IPS-15b (cell line): ENCODE measurements around the gene OR8G1.

Experiments used
- H3K27me3 ChIP-seq: one replicate; pipeline ENCODE4 v1.6.1; 2013; ENCODE audit warnings: low read length; ENCODE audit not compliant: control insufficient read depth, insufficient read depth
- H3K36me3 ChIP-seq: one replicate; pipeline ENCODE4 v1.6.1; 2013; ENCODE audit warnings: low read length; ENCODE audit not compliant: control insufficient read depth, insufficient read depth
- H3K4me1 ChIP-seq: one replicate; pipeline ENCODE4 v1.6.1; 2013; ENCODE audit warnings: mild to moderate bottlenecking, low read length; ENCODE audit not compliant: control insufficient read depth, insufficient read depth
- H3K4me3 ChIP-seq: one replicate; pipeline ENCODE4 v1.5.1; 2013; ENCODE audit warnings: low read depth, low read length
- H3K9ac ChIP-seq: one replicate; pipeline ENCODE4 v1.6.1; 2013; ENCODE audit warnings: low read depth, mild to moderate bottlenecking, low read length
- H3K9me3 ChIP-seq: one replicate; pipeline ENCODE4 v1.6.1; 2013; ENCODE audit warnings: mild to moderate bottlenecking, low read length; ENCODE audit not compliant: control insufficient read depth, insufficient read depth

The OR8G1 gene, protein sequence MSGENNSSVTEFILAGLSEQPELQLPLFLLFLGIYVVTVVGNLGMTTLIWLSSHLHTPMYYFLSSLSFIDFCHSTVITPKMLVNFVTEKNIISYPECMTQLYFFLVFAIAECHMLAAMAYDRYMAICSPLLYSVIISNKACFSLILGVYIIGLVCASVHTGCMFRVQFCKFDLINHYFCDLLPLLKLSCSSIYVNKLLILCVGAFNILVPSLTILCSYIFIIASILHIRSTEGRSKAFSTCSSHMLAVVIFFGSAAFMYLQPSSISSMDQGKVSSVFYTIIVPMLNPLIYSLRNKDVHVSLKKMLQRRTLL

DNA sequence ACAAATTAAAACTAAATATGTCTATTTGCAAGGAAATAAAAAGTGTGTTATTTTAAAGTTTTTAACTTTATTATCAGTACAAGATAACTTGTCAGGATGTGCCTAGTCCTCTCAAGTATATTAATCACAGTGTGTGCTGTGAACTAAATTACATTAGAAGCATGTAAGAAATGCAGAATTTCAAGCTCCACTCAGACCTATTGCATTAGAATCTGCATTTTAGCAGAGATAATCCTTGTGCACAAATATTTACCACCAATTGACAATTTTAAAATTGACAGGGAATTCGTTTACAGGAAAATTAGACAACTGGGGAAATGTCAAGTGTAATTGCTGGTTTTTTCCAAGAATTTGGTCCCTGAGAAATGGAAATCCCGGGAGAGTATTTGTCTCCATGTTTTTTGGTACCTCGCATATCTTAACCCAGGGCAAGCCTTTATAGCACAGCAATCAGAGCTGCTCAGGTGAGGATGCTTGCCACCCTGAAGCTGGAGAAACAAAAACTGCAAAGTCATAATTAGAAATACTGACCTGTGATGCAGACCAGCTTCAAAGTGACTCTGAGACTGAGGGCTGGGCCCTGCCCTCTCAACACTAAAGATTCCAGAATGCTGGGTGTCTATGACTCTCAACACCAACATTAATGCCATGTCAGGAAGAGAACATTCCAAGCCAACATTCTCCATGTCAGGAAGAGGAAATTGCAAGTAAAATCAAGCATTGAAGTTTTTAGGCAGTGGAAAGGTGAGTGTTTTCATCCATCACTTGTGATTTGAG is at the start of gene OR8G1:
OR8G1 (plus strand) TSS at position 475 of the 777 bp plus-strand sequence. CDS start 8,581 bp downstream, outside the sequence.
- Histone ChIP-seq H3K9me3 (no peaks in the 10 kb centered on the region), H3K9ac (no peak within 1 kb of the TSS), H3K4me3 (no peak within 1 kb of the TSS), H3K4me1 (no peaks in the 10 kb centered on the region), H3K27me3 (no peaks in the 10 kb centered on the region), H3K36me3 (no peaks in the 10 kb centered on the region)

DNA sequence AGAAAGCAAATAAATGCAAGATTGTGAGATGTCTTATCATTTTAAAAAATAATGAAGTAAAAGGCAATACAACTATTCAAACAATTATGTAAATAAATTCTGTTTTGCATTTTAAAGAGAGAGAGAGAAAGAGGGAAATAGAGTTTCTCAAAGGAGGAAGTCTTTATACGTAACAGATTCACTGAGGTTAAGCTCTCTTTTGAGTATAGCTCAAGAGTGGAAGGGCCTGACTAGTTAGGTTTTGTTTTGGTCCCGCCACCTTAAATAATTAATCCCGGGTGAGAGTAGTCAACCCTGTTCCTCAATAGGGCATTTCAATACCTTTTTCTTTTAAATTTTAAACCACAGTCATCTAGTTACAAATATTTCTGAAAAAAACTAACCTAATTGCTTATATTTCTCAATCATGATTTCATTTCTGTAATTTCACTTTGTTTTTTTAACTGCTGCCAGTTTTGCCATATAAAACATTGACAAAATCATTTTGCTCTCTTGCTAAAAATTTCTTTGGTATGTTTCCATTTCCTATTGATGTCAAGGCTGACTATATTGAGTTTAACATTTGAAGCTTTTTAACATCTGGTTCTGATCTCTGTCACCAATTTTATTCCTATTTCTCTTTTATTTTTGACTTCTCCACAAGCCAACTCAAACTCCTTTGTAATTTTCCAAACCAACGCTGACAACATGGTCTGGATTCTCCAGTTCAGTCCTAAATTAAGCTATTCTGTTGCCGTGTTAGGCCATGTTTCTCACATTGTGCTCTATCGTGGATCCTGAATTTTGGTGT is 47.5 kb upstream of the OR8G1 start:
- Histone ChIP-seq H3K36me3 (no peaks in the 10 kb centered on the region), H3K27me3 (peaks cover 31% of the 10 kb centered on the region), H3K4me3 (no peak overlapping the region), H3K4me1 (no peaks in the 10 kb centered on the region), H3K9ac (no peak overlapping the region), H3K9me3 (no peaks in the 10 kb centered on the region)

DNA sequence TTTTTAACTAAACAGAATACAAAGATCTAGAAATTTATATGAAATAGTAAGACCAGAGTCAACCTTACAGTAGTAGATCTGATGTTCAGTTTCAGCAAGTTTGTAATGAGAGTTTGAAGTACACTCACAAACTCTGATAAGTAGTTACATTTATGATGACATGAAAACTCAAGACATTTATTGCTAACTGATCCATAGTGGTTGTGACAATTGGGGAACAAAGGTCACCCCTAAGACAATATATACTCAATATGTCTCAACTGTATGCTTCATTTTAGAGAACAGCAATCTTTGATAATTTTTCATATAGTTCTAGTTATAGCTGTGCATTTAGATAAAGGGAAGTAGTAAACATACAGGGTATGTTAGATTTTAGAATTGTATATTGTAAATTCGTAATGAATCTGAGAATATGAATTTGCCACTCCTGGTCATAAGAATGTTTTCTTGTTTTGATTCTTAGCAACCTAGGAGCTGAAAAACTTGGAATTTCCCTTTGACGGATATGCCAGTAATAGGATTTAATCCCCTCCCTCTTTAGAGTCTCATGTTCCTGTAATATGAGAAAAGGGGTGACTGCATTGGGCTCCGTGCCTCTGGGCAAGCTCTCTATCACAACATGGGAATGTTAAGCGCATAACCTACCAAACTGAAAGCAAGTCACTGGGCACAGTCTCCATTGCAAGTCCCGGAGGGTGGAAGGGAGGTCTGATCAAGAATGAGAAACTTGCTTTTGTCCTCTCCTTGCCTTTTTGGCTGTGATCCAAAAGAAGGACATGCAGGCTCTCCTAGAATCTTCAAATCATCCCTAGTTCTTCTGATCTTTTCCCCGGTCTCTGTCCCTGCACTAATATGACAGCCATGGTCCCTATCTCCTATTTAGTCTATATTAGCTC is 46.4 kb upstream of the OR8G1 start:
- Histone ChIP-seq H3K9me3 (no peaks in the 10 kb centered on the region), H3K36me3 (no peaks in the 10 kb centered on the region), H3K4me3 (no peak overlapping the region), H3K4me1 (no peaks in the 10 kb centered on the region), H3K27me3 (peaks cover 21% of the 10 kb centered on the region), H3K9ac (no peak overlapping the region)

DNA sequence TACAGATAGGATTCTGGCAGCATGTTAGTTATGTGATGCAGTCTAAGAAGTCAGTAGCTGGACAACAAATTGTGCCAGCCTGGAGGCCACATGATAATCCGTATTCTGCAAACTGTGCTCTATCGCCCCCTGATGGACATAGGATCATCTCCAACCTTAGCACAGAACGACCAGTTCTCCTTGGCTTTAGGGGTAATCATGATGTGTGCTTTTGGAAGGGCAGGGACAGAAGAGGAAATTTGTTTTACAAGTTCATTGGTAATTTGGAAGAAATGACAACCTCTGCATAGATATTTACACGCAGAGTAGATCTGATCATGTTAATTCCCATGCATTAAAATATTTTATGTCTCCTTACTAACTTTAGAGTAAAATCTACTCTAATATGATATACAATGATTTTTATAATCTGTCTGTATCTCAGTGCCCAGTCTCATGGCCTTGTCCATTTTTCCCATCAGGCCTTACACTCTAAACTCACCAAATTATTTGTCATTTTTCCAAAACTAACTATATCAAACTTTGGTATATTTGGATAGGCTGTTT is 45.6 kb upstream of the OR8G1 start:
- H3K9ac ChIP-seq, result no peak overlapping the region
- H3K36me3 ChIP-seq, result no peaks in the 10 kb centered on the region
- no peak overlapping the region for H3K4me3 ChIP-seq
- H3K27me3 ChIP-seq, result peaks cover 16% of the 10 kb centered on the region
- H3K9me3 ChIP-seq, result no peaks in the 10 kb centered on the region
- H3K4me1 ChIP-seq, result no peaks in the 10 kb centered on the region

DNA sequence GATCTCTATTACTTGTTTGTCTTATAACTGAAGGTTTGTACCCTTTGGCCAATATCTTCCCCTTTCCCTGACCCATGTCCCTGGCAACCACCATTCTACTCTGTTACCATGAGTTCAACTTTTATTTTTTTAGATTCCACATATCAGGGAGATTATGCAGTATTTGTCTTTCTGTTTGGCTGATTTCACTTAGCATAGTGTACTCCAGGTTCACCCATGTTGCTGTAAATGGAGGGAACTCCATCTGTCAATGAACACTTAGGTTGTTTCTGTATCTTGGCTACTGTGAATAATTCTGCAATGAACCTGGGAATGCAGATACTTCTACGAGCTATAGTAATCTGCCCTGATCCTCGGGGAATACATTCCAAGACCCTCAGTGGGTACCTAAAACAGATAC is 42.9 kb upstream of the OR8G1 start:
- Histone ChIP-seq H3K9ac (no peak overlapping the region), H3K4me1 (no peaks in the 10 kb centered on the region), H3K36me3 (no peaks in the 10 kb centered on the region), H3K9me3 (no peaks in the 10 kb centered on the region), H3K4me3 (no peak overlapping the region), H3K27me3 (no peaks in the 10 kb centered on the region)

DNA sequence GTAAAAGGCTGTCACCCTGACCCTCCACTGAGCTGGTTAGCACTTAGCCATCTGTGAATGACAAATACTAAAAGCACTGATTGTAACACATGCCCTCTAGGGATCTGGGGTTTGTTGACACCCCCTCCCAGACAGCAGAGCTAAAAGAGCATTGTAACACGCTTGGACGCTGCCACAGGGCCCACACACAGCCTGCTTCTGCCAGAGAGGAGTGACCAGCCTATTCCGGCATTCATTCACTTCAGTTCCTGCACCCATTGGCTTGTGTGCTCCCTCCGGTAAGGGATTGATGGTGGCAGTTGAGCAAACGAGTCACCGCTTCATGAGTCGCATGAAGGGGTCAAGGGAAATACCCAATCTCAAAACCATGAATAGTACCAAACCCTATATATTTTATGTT is 42.0 kb upstream of the OR8G1 start:
- H3K27me3 ChIP-seq, result no peaks in the 10 kb centered on the region
- H3K9ac ChIP-seq, result no peak overlapping the region
- no peaks in the 10 kb centered on the region for H3K4me1 ChIP-seq
- H3K9me3 ChIP-seq, result no peaks in the 10 kb centered on the region
- H3K36me3 ChIP-seq, result no peaks in the 10 kb centered on the region
- no peak overlapping the region for H3K4me3 ChIP-seq

DNA sequence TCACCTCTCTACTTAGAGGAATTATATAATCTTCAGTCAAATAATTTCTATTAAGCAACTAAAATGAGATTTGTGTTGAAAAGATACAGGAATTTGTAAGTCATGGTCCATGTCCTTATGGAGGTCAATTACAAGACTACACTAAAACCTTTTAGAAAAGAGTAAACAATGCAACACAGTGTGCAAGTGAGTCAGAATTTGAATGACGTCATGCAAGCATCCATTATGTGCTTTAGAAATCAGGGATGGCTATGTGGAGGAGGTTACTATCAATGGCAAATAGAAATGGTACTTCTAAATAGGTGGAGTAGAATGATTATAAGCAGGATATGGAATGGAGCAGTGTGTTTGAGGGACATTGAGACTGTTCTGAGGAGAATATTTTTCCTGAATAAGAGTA is 41.2 kb upstream of the OR8G1 start:
- no peak overlapping the region for H3K9ac ChIP-seq
- no peak overlapping the region for H3K4me3 ChIP-seq
- no peaks in the 10 kb centered on the region for H3K36me3 ChIP-seq
- H3K9me3 ChIP-seq, result no peaks in the 10 kb centered on the region
- H3K4me1 ChIP-seq, result no peaks in the 10 kb centered on the region
- no peaks in the 10 kb centered on the region for H3K27me3 ChIP-seq

DNA sequence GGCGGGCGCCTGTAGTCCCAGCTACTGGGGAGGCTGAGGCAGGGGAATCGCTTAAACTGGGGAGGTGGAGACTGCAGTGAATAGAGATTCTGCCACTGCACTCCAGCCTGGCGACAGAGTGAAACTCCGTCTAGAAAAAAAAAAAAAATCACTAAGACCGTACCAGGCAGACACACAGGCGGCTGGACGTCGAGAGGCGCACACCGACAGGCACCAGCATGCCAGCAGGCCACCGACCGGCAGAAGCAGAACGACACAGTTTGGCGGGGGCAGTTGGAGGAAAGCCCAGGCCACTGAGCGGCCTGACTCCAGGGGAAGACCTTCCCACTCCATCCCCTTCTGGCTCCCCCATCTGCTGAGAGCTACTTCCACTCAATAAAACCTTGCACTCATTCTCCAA is 40.2 kb upstream of the OR8G1 start:
- Histone ChIP-seq H3K27me3 (no peaks in the 10 kb centered on the region), H3K4me3 (no peak overlapping the region), H3K9me3 (no peaks in the 10 kb centered on the region)

DNA sequence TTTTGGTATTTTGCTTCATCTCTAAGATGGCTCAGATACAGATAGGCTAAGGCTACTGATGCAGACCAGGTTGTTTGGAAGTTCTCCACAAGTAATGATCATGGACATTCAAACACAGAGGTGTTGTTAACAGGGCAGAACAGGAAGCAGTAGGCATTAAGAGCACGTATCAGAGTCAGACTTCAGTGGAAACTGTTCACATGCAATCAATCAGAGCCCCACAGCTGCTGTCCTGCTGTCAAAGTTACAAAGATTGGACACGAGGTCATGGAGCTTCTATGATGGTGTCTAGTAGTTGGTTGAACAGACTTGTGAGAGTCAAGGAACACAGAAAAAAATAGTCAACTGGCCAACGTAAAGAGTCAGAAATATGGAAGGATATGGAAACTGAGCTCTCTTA is 37.9 kb upstream of the OR8G1 start:
- Histone ChIP-seq H3K9ac (no peak overlapping the region), H3K4me1 (no peaks in the 10 kb centered on the region), H3K36me3 (no peaks in the 10 kb centered on the region), H3K4me3 (no peak overlapping the region), H3K9me3 (no peaks in the 10 kb centered on the region), H3K27me3 (no peaks in the 10 kb centered on the region)

More for the DNA sequence above, 40.2 kb upstream of the OR8G1 start:
- Histone ChIP-seq H3K4me1 (no peaks in the 10 kb centered on the region), H3K9ac (no peak overlapping the region), H3K36me3 (no peaks in the 10 kb centered on the region)

DNA sequence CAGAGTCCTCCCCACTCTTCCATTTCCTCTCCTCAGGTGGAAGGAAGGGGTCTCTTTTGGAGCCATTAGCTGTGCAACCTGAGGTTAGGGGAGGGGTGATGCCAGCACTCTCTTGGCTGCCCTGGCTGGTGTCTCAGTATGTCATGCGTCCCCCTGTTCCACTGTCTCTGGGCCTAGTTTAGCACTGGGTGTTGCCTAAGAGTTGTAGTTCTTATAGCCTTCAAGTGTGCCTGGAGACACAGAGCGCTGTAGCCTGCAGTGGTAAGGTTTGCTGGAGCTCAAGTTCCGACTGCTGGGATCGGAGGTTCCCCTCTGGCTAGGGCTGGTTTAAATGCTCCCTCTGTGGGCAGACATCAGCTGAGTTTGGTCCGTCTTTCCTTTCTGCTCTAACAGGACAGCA is 36.9 kb upstream of the OR8G1 start:
- no peak overlapping the region for H3K4me3 ChIP-seq
- no peaks in the 10 kb centered on the region for H3K4me1 ChIP-seq
- no peaks in the 10 kb centered on the region for H3K9me3 ChIP-seq
- H3K36me3 ChIP-seq, result no peaks in the 10 kb centered on the region
- H3K27me3 ChIP-seq, result no peaks in the 10 kb centered on the region
- H3K9ac ChIP-seq, result no peak overlapping the region
